Measurements from ENCODE around the gene MYH9.

Gene MYH9

GRCh38 chr22:36239401-36240171 lies 148.2 kb downstream of the MYH9 start, which contains the start of gene APOL2:
APOL2 (minus strand) TSS chr22:36239527; CDS start chr22:36233162, 6,365 bp downstream.
- DNase-seq, result peak; percentile 78

GRCh38 chr22:36239150-36239400 lies 148.7 kb downstream of the MYH9 start:
- no peak for DNase-seq

DNA sequence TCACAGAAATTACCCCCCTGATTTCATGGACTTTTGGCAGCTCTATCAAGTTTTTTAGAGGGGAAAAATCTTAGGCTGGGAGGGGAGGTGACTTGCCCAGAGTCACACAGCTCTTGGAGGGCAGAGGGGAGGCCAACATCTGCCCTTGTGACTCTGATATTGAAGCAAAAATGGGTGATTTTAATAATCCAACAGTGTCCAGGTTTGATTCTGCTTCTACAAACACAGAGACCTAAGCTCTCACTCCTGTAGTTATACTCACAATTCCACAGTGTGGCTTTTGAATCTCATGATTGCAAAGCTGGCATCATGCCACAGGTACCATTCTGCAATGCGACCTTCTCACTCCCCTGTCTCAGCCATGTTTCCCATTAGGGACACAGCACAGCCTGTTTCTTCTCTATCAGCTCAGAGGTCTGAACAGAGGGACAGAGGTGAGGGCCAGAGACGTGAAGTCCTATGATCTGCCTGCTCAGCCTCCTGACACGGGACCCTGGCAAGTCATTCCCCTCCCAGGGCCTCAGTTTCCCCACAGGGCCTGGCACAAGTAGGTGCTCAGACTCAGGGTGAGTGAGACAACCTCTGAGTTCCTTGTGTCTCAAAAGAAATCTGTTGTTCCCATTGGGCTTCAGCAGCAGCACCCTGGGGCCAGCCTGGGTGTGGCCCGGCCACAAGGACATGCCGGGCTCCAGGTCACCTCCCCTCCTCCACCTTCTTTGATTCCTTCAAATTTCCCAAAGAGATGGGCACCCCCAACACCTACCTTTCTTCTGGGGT lies 149.2 kb downstream of the MYH9 start:
- DNase-seq, result no peak

DNA sequence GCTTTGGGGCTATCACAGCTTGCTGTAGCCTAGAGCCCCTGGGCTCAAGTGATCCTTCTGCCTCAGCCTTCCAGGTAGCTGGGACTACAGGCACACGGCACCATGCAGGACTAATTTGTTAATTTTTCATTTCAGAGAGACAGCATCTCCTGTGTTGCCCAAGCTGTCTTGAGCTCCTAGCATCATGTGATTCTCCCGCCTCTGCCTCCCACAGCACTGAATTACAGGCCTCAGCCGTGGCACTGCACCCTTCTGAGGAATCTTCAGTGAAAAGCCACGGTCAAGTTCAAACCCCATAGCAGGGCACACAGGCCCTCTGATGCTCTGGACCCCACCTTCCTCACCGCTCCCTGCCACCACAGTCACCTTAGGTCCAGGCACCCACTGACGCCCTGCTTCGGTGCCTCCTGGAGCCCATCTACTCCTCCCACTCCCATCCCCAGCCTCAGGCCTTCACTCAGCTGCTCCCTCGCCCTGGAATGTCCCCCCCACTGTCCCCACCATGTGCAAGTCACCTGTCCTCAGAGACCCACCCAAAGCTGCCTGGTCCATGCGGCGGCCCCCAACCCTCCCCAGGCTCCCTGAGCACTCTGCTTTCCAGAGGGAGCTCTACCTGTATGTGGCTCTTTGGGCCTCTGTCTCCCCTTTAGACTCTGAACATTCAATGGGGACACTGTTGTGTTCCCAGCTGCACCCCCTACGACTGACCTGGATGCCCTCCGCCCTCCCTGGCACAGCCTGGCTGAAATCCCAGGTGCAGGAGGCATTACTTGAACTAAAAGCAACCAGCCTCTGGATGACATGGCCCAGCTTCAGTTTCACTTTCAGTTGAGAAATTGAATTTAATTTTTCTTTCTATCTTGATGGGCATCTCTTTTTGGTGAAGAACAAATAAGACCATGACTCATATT lies 150.1 kb downstream of the MYH9 start:
- no peak for DNase-seq

DNA sequence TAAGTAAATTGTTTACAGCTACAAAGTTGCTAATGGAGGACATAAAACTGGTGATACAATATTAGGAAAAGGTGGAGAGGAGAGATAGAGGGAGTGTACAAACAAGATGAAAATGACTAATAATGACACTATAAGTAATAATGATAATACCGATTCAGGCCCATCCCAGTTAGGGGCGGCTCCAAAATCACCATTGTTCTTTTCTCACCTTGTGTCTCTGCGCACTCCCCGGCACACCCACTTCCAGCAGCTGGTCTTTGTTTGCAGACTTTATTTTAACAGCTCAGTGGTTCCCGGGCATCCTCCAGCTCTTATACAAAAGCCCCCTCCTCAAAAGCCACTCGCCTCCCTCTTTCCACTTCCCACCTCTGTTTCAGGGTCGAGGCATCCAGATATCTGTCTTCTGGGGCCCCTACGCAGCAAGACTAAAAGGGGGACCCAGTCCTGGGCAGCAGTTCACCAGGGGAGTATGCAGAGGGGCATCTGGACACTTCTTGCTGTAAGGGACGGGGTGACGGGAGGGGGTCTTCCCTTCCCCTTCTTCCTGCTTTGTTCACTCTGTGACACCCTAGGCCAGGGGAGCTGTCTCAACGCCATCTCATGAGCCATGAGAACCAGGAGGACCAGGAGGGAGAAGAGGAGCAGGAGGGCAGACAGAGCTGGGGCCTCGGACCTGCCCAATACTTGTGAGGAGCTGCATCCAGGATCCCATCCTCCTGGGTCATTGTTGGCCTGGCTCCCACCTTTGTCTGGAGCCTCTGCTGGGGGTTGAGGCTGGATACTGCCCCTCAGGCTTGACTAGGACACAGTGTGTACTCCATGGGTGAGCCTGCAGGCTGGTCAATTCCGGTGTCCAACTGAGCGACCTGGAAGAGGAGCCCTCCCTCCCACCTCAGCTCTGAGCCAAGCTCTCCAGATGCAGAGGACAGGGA lies 151.1 kb downstream of the MYH9 start:
- no peak for DNase-seq

- no peak for DNase-seq
Measured at GRCh38 chr22:36235585-36235984, 152.2 kb downstream of the MYH9 start.

- DNase-seq, result no peak
Measured at GRCh38 chr22:36234919-36235318, 152.8 kb downstream of the MYH9 start.

- DNase-seq, result no peak
Measured at GRCh38 chr22:36234213-36234612, 153.6 kb downstream of the MYH9 start.

DNA sequence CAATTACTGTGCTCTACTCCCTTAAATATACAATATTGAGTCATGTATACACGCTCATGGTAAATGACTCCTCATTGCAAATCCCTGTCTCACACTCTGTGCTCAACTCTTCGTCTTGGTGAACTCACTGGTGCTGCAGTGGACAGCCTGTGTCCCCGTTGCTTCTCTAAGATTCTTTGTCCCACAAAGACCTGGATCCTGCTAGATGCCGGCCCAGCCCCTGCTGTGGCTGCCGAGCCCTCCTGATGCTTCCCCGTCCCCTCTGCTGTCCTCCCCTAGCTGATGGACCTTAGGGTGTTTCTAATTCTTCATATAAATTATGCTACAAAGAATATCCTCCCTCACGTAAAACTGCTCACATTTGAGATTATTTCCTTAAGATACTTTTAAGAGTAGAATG lies 154.0 kb downstream of the MYH9 start:
- DNase-seq, result no peak

- no peak for DNase-seq
Measured at GRCh38 chr22:36232715-36233401, 154.9 kb downstream of the MYH9 start.

Measured in NCI-H526 treated with DMSO at 0.1 percent for 48 hours (cell line).